ENCODE data around the gene PRAMEF8.
"Not testable (repeated sequence)": the region's sequence is repeated elsewhere in the genome, so short reads cannot be mapped to it uniquely, and the experiment has no call there.

GRCh38 chr1:13253898-13254297, 31.0 kb downstream of the PRAMEF8 start, which contains the start of gene PRAMEF5:
- not testable (repeated sequence) for TF ChIP-seq CTCF (IDR thresholded peaks at IDR 0.05); POLR2AphosphoS5 (IDR thresholded peaks at IDR 0.05); EP300 (IDR thresholded peaks at IDR 0.05; ENCODE audit: low read depth)
